GM10847 (cell line): ENCODE data around the gene ADCY9.

ENCODE experiments used
- POLR2A ChIP-seq: IDR thresholded peaks from 2 replicates; pipeline ENCODE4 v1.6.1; 2011; ENCODE audit not compliant: insufficient read length; ENCODE audit errors: extremely low read depth

The ADCY9 gene

DNA sequence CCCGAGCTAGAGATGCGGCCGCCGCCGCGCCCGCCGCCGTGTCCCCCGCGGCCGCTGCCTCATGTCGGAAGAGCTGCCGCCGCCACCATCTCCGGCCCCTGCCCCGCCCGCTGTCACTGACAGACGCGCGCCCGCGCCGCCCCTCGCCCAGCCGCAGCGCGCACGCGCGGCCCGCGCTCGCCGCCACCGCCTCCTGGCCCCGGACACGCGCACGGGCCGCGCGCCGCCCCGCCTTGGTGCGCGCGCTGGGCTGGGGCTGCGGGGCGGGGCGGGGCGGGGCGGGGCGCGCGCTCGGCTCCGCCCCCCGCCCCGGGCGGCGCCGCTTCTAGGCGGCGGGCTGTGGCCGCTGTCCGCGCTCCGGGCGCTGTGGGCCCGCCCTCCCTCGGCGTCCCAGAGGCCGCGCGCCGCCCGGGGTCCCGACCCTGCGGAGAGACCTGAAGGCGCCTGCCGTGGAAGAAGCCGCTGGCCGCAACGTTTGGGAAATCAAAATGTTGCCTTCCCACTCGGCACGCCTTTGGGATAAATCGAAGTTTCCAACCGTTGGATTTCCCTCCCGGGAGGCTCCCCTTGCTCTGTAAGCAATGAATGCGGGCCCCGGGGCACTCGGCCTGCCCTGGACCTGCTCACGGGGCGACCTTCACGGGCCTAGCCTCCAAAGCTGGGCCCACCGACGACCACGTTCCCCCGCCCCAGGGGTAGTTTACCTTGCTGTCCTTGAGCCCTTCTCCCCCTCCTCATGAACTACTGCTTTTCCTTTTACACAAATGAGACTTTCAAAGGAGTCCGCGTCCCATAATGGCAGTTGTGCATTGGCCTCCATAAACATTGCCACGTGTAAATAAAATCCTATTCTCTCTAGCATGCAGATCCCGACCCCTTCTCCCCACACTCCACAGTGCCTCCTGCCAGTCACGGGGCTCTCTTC, at the start of gene ADCY9:
Gene ADCY9, minus strand, starts transcription at position 118 of the 925 bp plus-strand sequence. CDS start 1,000 bp downstream, outside the sequence.
- no peak for TF ChIP-seq POLR2A

DNA sequence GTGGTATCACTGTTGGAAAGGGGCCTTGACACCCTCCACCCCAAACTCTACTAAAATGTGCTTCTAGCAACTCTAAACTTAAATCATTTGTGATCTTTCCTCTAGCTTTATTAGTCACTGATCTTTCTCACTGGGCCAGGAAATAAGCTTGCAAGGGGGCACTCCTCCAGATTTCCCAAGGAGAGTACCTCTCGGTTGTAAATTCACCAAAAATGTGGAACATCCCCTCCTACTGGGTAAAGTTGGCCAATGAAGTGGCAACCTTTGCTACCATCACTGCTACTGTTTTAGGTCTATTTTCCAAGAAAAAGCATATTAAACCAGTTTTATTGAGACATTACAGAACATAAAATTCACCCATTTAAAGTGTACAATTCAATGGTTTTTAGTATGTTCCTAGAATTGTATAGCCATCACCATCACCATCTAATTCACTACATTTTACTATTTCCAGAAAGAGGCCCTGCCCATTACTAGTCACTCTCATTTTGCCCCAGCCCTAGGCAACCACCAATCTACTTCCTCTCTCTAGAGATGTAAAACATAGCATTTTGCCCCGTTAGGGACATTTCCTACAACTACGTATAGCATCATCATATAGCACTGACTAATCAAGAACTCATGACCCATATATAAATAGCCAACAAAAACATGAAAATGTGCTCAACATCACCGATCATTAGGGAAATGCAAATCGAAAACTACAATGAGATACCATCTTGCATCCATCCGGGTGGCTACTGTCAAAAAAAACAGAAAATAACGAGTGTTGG, 44.6 kb upstream of the ADCY9 start:
- TF ChIP-seq POLR2A, result no peak

DNA sequence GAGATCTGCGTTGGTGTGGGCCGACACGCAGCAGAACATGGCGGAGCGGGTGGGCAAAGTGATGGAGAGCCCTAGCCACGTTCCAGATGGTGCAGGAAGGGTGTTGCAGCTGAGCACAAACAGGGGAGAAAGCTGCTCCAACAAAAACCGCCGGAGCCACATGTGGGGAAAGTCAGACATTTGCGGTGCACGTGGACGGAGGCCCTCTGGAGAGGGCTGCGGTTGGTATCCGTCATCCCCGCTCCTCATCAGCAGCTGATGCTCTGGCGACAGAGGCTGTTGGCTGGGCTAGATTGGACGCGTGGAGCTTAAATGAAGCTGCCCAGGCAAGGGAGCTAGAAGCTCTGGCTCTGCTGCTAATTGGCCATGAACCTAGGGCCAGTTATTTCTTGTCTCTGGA, 43.5 kb upstream of the ADCY9 start:
- no peak for TF ChIP-seq POLR2A

DNA sequence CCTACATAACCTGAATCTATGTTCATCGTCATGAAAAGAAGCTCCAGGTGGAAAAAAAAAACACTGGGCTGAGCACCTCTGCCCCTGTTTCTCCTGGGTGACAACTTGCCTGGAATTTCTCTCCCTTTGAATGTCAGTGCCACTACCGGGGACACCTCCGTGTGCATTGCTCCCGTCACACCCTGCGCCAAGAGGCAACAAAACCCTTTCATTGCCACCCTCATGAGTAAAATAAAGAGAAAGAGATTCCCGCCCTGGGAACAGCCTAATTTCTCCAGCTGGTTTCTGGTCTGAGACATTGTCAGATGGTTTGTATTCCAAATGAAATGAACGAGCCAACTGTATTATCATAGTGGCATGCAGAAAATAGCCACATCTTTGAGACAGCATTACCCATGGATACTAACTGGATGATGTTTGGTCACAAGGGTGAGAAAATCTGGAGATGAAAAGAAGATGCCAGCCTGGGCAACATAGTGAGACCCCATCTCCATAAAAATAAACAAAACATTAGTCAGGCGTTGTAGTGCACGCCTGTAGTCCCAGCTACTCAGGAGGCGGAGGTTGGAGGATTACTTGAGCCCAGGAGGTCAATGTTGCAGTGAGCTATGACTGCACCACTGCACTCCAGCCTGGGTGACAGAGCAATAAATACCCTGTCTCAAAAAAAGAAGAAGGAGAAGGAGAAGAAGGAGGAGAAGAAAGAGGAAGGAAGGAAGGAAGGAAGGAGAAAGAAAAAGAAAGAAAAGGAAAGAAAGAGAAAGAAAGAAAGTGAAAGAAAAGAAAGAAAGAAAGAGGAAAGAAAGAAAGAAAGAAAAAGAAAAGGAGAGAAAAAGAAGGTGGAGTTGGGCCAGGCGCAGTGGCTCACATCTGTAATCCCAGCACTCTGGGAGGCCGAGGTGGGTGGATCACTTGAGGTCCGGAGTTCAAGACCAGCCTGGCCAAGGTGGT, 42.2 kb upstream of the ADCY9 start:
- no peak for TF ChIP-seq POLR2A

DNA sequence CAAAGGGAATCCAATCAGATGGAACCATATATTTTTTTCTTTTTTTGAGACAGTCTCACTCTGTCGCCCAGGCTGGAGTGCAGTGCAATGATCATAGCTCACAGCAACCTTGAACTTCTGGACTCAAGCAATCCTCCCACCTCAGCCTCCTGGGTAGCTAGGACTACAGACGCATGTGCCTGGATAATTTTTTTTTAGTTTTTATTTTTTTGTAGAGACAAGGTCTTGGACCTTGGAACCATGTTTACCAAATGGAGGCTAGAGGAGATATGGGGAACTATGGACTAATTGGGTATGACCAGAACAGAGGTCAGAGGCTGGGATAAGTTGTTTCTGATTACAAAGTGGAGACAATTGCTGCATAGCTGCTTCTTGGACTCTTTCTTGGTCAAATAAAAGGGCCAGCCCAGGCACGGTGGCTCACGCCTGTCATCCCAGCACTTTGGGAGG, 41.2 kb upstream of the ADCY9 start:
- TF ChIP-seq POLR2A, result no peak

DNA sequence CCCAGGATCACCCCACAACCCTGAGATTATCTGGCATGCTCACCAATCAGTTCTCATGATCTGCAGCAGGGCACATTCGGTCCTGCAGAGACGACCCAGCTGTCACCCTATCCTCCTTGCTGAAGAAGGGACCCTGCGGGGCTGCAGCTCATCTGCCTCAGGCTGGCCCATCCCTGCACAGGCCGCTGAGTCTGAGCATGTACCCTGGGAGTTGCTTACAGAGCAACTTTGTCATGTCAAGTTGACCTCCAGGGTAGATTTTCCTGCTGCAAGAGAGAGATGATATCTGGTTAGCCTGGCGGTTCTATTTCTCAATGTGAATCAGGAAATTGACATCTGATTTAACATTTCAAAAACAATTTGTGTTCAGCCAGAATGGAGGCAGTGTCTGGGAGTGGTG, 36.0 kb upstream of the ADCY9 start:
- no peak for TF ChIP-seq POLR2A

DNA sequence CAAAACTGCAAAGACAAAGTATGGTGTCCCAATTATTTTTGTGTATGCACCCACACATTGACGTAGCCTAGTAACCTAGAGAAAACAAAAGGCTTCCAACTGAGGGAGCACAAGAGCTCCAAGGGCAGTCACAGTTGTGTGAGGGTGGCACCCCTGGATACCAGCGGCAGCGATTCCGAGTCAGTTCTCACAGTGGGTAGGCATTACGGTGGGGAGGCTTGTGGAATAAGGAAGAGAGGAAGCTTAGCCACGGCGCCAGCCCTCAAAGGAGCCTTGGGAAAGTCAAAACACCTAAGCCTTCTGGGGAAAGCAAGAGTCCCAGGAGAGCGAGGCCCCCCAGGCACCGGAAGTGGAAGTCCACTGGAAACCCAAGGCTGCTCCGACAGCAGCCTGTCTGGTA, 31.0 kb upstream of the ADCY9 start:
- TF ChIP-seq POLR2A, result no peak

DNA sequence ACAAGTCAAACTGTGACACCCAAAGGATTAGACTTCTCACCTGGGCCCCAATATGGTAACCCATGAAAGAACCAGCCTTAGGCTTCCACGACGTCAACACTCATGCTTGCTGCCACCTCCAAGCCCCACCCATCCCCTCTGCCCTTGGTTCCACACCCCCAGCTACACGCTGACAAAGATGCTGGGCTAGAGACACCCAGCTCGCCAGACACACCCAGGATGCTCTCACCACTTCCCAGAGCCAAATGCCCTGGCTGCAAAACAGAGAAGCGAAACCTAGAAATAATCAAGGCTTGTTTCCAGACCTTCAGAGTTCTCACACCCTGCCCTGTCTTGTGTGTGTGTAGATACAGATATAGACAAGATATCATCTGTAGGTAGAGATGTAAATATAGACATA, 26.0 kb upstream of the ADCY9 start:
- TF ChIP-seq POLR2A, result no peak

DNA sequence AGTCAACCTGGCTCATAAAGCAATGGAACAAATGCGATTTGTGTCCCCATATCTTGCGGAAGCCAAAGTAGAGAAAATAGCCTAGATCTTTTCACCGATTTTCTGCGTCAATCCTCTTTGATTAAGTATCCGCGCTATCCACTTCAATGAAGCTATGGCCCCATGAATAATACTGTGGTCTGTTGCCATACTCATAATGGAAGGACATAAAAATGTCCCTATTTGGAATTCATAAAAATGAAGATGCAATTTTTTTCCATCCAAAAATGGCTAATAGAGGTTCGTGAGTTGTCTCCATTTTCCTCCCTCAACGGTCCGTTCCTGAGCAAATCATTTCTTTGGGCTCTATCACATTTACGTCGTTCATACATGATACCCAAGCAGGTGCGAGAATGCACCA, 25.4 kb upstream of the ADCY9 start:
- no peak for TF ChIP-seq POLR2A

DNA sequence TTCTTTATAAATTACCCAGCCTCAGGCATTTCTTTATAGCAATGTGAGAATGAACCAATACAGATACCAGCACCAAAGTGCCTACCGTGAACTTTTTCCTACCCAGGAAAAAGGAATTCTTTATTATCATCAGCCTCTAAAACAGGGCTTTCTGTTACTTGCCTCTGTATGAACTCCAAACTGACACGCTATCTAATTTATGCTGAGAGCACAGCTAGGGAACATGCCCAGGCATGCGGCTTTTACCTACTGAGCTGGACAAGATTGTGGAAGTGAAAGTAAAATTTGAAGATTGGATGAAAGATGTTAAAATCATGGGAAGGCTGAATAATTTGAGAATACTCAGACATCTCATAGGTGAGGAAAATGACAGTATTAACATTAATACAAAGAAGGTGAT, 24.4 kb upstream of the ADCY9 start:
- TF ChIP-seq POLR2A, result no peak

DNA sequence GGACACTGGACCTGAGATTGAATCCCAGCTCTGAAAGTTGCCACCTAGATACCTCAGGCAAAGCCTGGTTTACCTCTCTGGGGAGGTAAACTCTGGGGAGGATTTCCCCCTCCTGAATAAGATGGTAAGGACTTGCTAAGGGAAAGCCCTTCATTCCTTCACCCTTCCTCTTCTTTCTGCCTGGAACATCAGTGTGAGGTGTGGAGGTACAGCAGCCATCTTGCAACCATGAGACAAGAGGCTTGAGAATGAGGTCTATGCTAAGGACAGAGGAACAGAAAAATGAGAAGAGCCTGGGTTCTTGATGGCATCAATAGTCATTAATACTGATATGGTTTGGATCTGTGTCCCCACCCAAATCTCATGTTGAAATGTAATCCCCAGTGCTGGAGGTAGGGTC, 23.7 kb upstream of the ADCY9 start:
- TF ChIP-seq POLR2A, result no peak

DNA sequence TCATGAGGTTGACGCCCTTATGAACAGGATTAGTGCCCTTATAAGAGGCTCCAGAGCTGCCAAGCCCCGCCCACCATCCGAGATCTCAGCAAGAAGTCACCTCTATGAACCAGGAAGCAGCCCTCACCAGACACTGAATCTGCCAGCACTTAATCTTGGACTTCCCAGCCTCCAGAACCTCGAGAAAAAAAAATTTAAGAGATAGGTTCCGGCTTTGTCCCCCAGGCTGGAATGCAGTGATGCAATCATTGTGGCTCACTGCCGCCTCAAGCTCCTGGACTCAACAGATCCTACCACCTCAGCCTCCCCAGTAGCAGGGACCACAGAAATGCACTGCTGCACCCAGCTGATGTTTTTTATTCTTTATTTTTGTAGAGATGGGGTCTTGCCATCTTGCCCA, 22.5 kb upstream of the ADCY9 start:
- TF ChIP-seq POLR2A, result no peak

DNA sequence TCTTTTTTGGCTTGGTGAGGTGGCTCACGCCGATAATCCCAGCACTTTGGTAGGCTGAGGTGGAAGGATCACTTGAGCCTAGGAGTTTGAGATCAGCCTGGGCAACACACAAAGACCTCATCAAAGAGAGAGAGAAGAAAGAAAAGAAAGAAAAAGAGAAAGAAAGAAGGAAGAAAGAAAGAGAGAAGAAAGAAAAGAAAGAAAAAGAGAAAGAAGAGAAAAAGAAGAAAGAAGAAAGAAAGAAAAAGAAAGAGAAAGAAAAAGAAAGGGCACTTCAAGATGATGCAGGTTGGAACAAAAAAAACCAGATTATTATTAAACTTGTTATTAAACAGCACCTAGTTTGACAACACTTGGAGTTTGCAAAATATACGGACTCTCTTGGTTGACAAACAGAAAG, 21.2 kb upstream of the ADCY9 start:
- TF ChIP-seq POLR2A, result no peak

DNA sequence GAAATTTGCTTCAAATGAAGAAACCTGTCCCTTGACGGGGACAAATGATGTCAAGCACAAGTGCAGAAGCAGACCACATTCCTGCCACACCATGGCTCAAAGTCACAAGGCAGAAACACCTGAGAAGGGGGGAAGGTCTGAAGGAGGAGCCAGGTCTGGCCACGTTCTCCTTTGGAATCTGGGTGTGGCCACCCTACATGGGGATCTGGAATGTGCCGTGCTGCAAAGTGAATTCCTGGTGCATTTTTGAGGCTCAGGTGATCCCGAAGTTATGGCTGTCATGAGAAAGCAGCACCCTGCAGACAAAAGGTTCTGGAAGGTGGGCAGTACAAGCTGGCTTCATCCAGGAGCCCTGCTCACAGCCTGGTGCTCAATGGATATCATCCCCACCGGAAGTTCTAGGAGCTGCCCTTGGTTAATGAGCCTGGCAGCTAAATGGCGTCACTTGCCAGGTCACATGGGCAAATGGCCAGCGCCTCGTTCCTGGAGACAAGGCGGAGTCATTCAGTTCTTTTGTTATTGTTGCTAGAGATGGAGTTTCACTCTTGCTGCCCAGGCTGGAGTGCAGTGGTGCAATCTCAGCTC, 20.1 kb upstream of the ADCY9 start:
- TF ChIP-seq POLR2A, result no peak

DNA sequence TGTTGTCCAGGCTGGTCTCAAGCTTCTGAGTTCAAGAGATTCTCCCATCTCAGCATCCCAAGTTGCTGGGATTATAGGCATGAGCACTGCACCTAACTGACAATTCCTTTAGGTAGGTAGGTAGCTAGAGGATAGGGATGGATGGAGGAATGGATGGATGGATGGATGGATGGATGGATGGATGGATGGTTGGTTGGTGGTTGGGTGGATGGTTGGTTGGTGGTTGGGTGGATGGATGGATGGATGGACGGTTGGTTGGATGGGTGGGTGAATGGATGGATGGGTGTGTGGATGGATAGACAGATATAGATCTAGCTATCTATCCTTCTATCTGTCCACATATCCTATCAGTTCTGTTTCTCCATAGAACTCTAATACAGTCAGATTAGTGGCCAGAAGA, 19.3 kb upstream of the ADCY9 start:
- no peak for TF ChIP-seq POLR2A
